Femur (tissue), 1 donor: ENCODE measurements around the gene PDIA4.
"Not testable (repeated sequence)": the region's sequence is repeated elsewhere in the genome, so short reads cannot be mapped to it uniquely, and the experiment has no call there.

ENCODE experiments used
- DNase-seq: peaks from one replicate; pipeline ENCODE4 v3.0.0-alpha.2; 2017

PDIA4 gene

GRCh38 chr7:149028346-149029109 lies at the start of gene PDIA4:
PDIA4 (minus strand) TSS chr7:149028505; CDS start chr7:149028408, 97 bp downstream.
- peak; percentile 100 for DNase-seq

- DNase-seq, result no peak
Measured at GRCh38 chr7:149077594-149077993, 49.3 kb upstream of the PDIA4 start.

GRCh38 chr7:149075286-149075685 lies 47.0 kb upstream of the PDIA4 start:
- DNase-seq, result no peak

GRCh38 chr7:149074116-149074885 lies 46.0 kb upstream of the PDIA4 start:
- DNase-seq, result no peak

- DNase-seq, result no peak
Measured at GRCh38 chr7:149072438-149072775, 44.1 kb upstream of the PDIA4 start.

- peak; percentile 47 for DNase-seq
Measured at GRCh38 chr7:149071641-149072437, 43.5 kb upstream of the PDIA4 start.

- DNase-seq, result peak; percentile 20
Measured at GRCh38 chr7:149071182-149071635, 42.9 kb upstream of the PDIA4 start.

GRCh38 chr7:149070372-149071125 lies 42.2 kb upstream of the PDIA4 start:
- no peak for DNase-seq

GRCh38 chr7:149067869-149068268 lies 39.6 kb upstream of the PDIA4 start:
- no peak for DNase-seq

- no peak for DNase-seq
Measured at GRCh38 chr7:149063476-149063875, 35.2 kb upstream of the PDIA4 start.

- not testable (repeated sequence) for DNase-seq
Measured at GRCh38 chr7:149062217-149062899, 34.1 kb upstream of the PDIA4 start.

GRCh38 chr7:149060156-149060555 lies 31.9 kb upstream of the PDIA4 start:
- DNase-seq, result no peak

GRCh38 chr7:149053885-149054284 lies 25.6 kb upstream of the PDIA4 start:
- no peak for DNase-seq

GRCh38 chr7:149053384-149053783 lies 25.1 kb upstream of the PDIA4 start:
- DNase-seq, result no peak

- DNase-seq, result no peak
Measured at GRCh38 chr7:149050941-149051340, 22.6 kb upstream of the PDIA4 start.

- DNase-seq, result no peak
Measured at GRCh38 chr7:149048805-149049204, 20.5 kb upstream of the PDIA4 start.

- no peak for DNase-seq
Measured at GRCh38 chr7:149046416-149046815, 18.1 kb upstream of the PDIA4 start.

GRCh38 chr7:149043936-149044335 lies 15.6 kb upstream of the PDIA4 start:
- DNase-seq, result no peak

- no peak for DNase-seq
Measured at GRCh38 chr7:149041350-149041749, 13.0 kb upstream of the PDIA4 start.

- not testable (repeated sequence) for DNase-seq
Measured at GRCh38 chr7:149038641-149039040, 10.3 kb upstream of the PDIA4 start.

- DNase-seq, result no peak
Measured at GRCh38 chr7:149036676-149037075, 8.4 kb upstream of the PDIA4 start.

- no peak for DNase-seq
Measured at GRCh38 chr7:149031353-149031910, 3.1 kb upstream of the PDIA4 start.
